ENCODE measurements around the gene TBC1D22A.
A peak's percentile ranks its signal among the peaks of the same experiment; 100 is the strongest.

The TBC1D22A gene

GRCh38 chr22:46929046-46929709 lies 166.7 kb downstream of the TBC1D22A start:
- Mint-ChIP-seq H3K27ac (no peak overlapping the region), H3K9me3 (no peaks in the 10 kb centered on the region), H3K4me3 (no peak overlapping the region), H3K36me3 (ENCODE audit: low read depth) (peaks cover 8% of the 10 kb centered on the region), H3K27me3 (ENCODE audit: low read depth) (no peaks in the 10 kb centered on the region), H3K4me1 (ENCODE audit: low read depth) (peaks cover 5% of the 10 kb centered on the region)

- Mint-ChIP-seq H3K9me3 (no peaks in the 10 kb centered on the region), H3K4me3 (no peak overlapping the region), H3K4me1 (ENCODE audit: low read depth) (peaks cover 5% of the 10 kb centered on the region), H3K27me3 (ENCODE audit: low read depth) (no peaks in the 10 kb centered on the region), H3K36me3 (ENCODE audit: low read depth) (peaks cover 8% of the 10 kb centered on the region), H3K27ac (peak overlapping the region; percentile 45)
These were observed 167.3 kb downstream of the TBC1D22A start for GRCh38 chr22:46929710-46930204.

- no peaks in the 10 kb centered on the region for H3K27me3 Mint-ChIP-seq (ENCODE audit: low read depth)
- no peaks in the 10 kb centered on the region for H3K9me3 Mint-ChIP-seq
- no peak overlapping the region for H3K4me3 Mint-ChIP-seq
- no peak overlapping the region for H3K27ac Mint-ChIP-seq
- H3K36me3 Mint-ChIP-seq (ENCODE audit: low read depth), result peaks cover 7% of the 10 kb centered on the region
- H3K4me1 Mint-ChIP-seq (ENCODE audit: low read depth), result peaks cover 9% of the 10 kb centered on the region
These were observed 169.0 kb downstream of the TBC1D22A start for GRCh38 chr22:46931414-46931813.

GRCh38 chr22:46931881-46932280 lies 169.4 kb downstream of the TBC1D22A start:
- H3K4me3 Mint-ChIP-seq, result no peak overlapping the region
- peaks cover 7% of the 10 kb centered on the region for H3K36me3 Mint-ChIP-seq (ENCODE audit: low read depth)
- H3K9me3 Mint-ChIP-seq, result no peaks in the 10 kb centered on the region
- peaks cover 9% of the 10 kb centered on the region for H3K4me1 Mint-ChIP-seq (ENCODE audit: low read depth)
- H3K27me3 Mint-ChIP-seq (ENCODE audit: low read depth), result no peaks in the 10 kb centered on the region
- H3K27ac Mint-ChIP-seq, result no peak overlapping the region

GRCh38 chr22:46933040-46933930 lies 170.8 kb downstream of the TBC1D22A start:
- Mint-ChIP-seq H3K4me3 (no peak overlapping the region), H3K36me3 (ENCODE audit: low read depth) (peaks cover 7% of the 10 kb centered on the region), H3K4me1 (ENCODE audit: low read depth) (peaks cover 9% of the 10 kb centered on the region), H3K9me3 (no peaks in the 10 kb centered on the region), H3K27ac (no peak overlapping the region), H3K27me3 (ENCODE audit: low read depth) (no peaks in the 10 kb centered on the region)

GRCh38 chr22:46934172-46934745 lies 171.8 kb downstream of the TBC1D22A start:
- Mint-ChIP-seq H3K4me1 (ENCODE audit: low read depth) (peaks cover 9% of the 10 kb centered on the region), H3K4me3 (no peak overlapping the region), H3K36me3 (ENCODE audit: low read depth) (peaks cover 7% of the 10 kb centered on the region), H3K27me3 (ENCODE audit: low read depth) (no peaks in the 10 kb centered on the region), H3K9me3 (no peaks in the 10 kb centered on the region), H3K27ac (no peak overlapping the region)

- Mint-ChIP-seq H3K4me3 (no peak overlapping the region), H3K36me3 (ENCODE audit: low read depth) (peaks cover 7% of the 10 kb centered on the region), H3K4me1 (ENCODE audit: low read depth) (peaks cover 9% of the 10 kb centered on the region), H3K27me3 (ENCODE audit: low read depth) (no peaks in the 10 kb centered on the region), H3K9me3 (no peaks in the 10 kb centered on the region), H3K27ac (no peak overlapping the region)
These were observed 172.5 kb downstream of the TBC1D22A start for GRCh38 chr22:46934746-46935491.

- Mint-ChIP-seq H3K9me3 (no peaks in the 10 kb centered on the region), H3K27me3 (ENCODE audit: low read depth) (no peaks in the 10 kb centered on the region), H3K36me3 (ENCODE audit: low read depth) (peaks cover 6% of the 10 kb centered on the region), H3K4me1 (ENCODE audit: low read depth) (peaks cover 9% of the 10 kb centered on the region), H3K4me3 (no peak overlapping the region), H3K27ac (no peak overlapping the region)
These were observed 173.3 kb downstream of the TBC1D22A start for GRCh38 chr22:46935506-46936377.

- Mint-ChIP-seq H3K27ac (no peak overlapping the region), H3K36me3 (ENCODE audit: low read depth) (peaks cover 3% of the 10 kb centered on the region)
These were observed 174.0 kb downstream of the TBC1D22A start for GRCh38 chr22:46936378-46936903.

GRCh38 chr22:46937185-46937584 lies 174.7 kb downstream of the TBC1D22A start:
- Mint-ChIP-seq H3K27ac (no peak overlapping the region), H3K27me3 (ENCODE audit: low read depth) (no peaks in the 10 kb centered on the region), H3K4me3 (no peak overlapping the region), H3K4me1 (ENCODE audit: low read depth) (peaks cover 9% of the 10 kb centered on the region), H3K36me3 (ENCODE audit: low read depth) (peaks cover 3% of the 10 kb centered on the region), H3K9me3 (no peaks in the 10 kb centered on the region)

More at GRCh38 chr22:46936378-46936903, 174.0 kb downstream of the TBC1D22A start:
- H3K27me3 Mint-ChIP-seq (ENCODE audit: low read depth), result no peaks in the 10 kb centered on the region
- H3K4me3 Mint-ChIP-seq, result no peak overlapping the region
- peaks cover 9% of the 10 kb centered on the region for H3K4me1 Mint-ChIP-seq (ENCODE audit: low read depth)
- H3K9me3 Mint-ChIP-seq, result no peaks in the 10 kb centered on the region

GRCh38 chr22:46937939-46938338 lies 175.5 kb downstream of the TBC1D22A start:
- Mint-ChIP-seq H3K27me3 (ENCODE audit: low read depth) (no peaks in the 10 kb centered on the region), H3K4me3 (no peak overlapping the region), H3K36me3 (ENCODE audit: low read depth) (peaks cover 3% of the 10 kb centered on the region), H3K9me3 (no peaks in the 10 kb centered on the region), H3K4me1 (ENCODE audit: low read depth) (peaks cover 9% of the 10 kb centered on the region), H3K27ac (no peak overlapping the region)

GRCh38 chr22:46941968-46942798 lies 179.7 kb downstream of the TBC1D22A start:
- Mint-ChIP-seq H3K4me1 (ENCODE audit: low read depth) (no peaks in the 10 kb centered on the region), H3K27me3 (ENCODE audit: low read depth) (no peaks in the 10 kb centered on the region), H3K27ac (no peak overlapping the region), H3K36me3 (ENCODE audit: low read depth) (no peaks in the 10 kb centered on the region), H3K9me3 (no peaks in the 10 kb centered on the region), H3K4me3 (no peak overlapping the region)

Data from T-helper 1 cell treated with Interleukin-12 subunit alpha and Interleukin-12 subunit beta and Interleukin-4 antibody, amounts not matched to agents 30 μg/mL and 1 μg/mL, for 36 hours (primary cell).